ENCODE results near the gene GPR31.

GPR31 gene

GRCh38 chr6:167153521-167153959 lies 4.2 kb downstream of the GPR31 start:
- no peaks in the 10 kb centered on the region for H3K79me2 ChIP-seq (ENCODE audit: insufficient read depth, low read length)
- no peaks in the 10 kb centered on the region for H3K4me1 ChIP-seq (ENCODE audit: insufficient read depth, low read length, poor library complexity, severe bottlenecking)
- TF ChIP-seq CTCF (conservative IDR thresholded peaks at IDR 0.05; ENCODE audit: low read length): no peak
- no peak for TF ChIP-seq EZH2phosphoT487 (IDR thresholded peaks at IDR 0.05; ENCODE audit: borderline replicate concordance)
- H3K9me3 ChIP-seq (ENCODE audit: insufficient read depth, low read depth, low read length): no peaks in the 10 kb centered on the region
- H3F3A ChIP-seq (ENCODE audit: low read depth): no peaks in the 10 kb centered on the region
- H4K20me1 ChIP-seq (ENCODE audit: insufficient read depth, low read length, poor library complexity, severe bottlenecking): no peaks in the 10 kb centered on the region
- no peaks in the 10 kb centered on the region for H3K9me2 ChIP-seq (replicated peaks; ENCODE audit: low read depth, low read length)
- H2AFZ ChIP-seq (ENCODE audit: low read length): no peak overlapping the region
- H3K9ac ChIP-seq (ENCODE audit: low read depth, low read length, poor library complexity, severe bottlenecking): no peak overlapping the region
- H3K4me2 ChIP-seq (ENCODE audit: low read depth, low read length, poor library complexity, severe bottlenecking): no peak overlapping the region
- H3K4me3 ChIP-seq (ENCODE audit: low read length, poor library complexity, severe bottlenecking): no peak overlapping the region
- H3K27me3 ChIP-seq (ENCODE audit: insufficient read depth, low read length, poor library complexity, severe bottlenecking): no peaks in the 10 kb centered on the region
- H3K36me3 ChIP-seq (ENCODE audit: insufficient read depth, low read length): no peaks in the 10 kb centered on the region

- Histone ChIP-seq H3K4me2 (ENCODE audit: low read depth, low read length, poor library complexity, severe bottlenecking) (no peak overlapping the region), H3K9ac (ENCODE audit: low read depth, low read length, poor library complexity, severe bottlenecking) (no peak overlapping the region)
These were observed 4.9 kb downstream of the GPR31 start for GRCh38 chr6:167152862-167153261.

GRCh38 chr6:167151648-167152047 lies 6.1 kb downstream of the GPR31 start:
- H3K4me3 ChIP-seq (ENCODE audit: low read length, poor library complexity, severe bottlenecking): no peak overlapping the region
- H2AFZ ChIP-seq (ENCODE audit: low read length): no peak overlapping the region
- H3K36me3 ChIP-seq (ENCODE audit: insufficient read depth, low read length): no peaks in the 10 kb centered on the region
- no peaks in the 10 kb centered on the region for H3F3A ChIP-seq (ENCODE audit: low read depth)
- no peak overlapping the region for H3K4me2 ChIP-seq (ENCODE audit: low read depth, low read length, poor library complexity, severe bottlenecking)
- H3K9me3 ChIP-seq (ENCODE audit: insufficient read depth, low read depth, low read length): no peaks in the 10 kb centered on the region
- no peak overlapping the region for H3K9ac ChIP-seq (ENCODE audit: low read depth, low read length, poor library complexity, severe bottlenecking)
- no peaks in the 10 kb centered on the region for H3K79me2 ChIP-seq (ENCODE audit: insufficient read depth, low read length)
- TF ChIP-seq EZH2phosphoT487 (IDR thresholded peaks at IDR 0.05; ENCODE audit: borderline replicate concordance) (no peak), CTCF (conservative IDR thresholded peaks at IDR 0.05; ENCODE audit: low read length) (no peak)
- H3K27me3 ChIP-seq (ENCODE audit: insufficient read depth, low read length, poor library complexity, severe bottlenecking): no peaks in the 10 kb centered on the region
- no peaks in the 10 kb centered on the region for H3K9me2 ChIP-seq (replicated peaks; ENCODE audit: low read depth, low read length)
- H3K4me1 ChIP-seq (ENCODE audit: insufficient read depth, low read length, poor library complexity, severe bottlenecking): no peaks in the 10 kb centered on the region
- H4K20me1 ChIP-seq (ENCODE audit: insufficient read depth, low read length, poor library complexity, severe bottlenecking): no peaks in the 10 kb centered on the region

More at GRCh38 chr6:167152862-167153261, 4.9 kb downstream of the GPR31 start:
- Histone ChIP-seq H2AFZ (ENCODE audit: low read length) (no peak overlapping the region), H3K36me3 (ENCODE audit: insufficient read depth, low read length) (no peaks in the 10 kb centered on the region), H3K27me3 (ENCODE audit: insufficient read depth, low read length, poor library complexity, severe bottlenecking) (no peaks in the 10 kb centered on the region), H3K9me2 (replicated peaks; ENCODE audit: low read depth, low read length) (no peaks in the 10 kb centered on the region), H3K4me3 (ENCODE audit: low read length, poor library complexity, severe bottlenecking) (no peak overlapping the region), H3K9me3 (ENCODE audit: insufficient read depth, low read depth, low read length) (no peaks in the 10 kb centered on the region), H3K4me1 (ENCODE audit: insufficient read depth, low read length, poor library complexity, severe bottlenecking) (no peaks in the 10 kb centered on the region), H4K20me1 (ENCODE audit: insufficient read depth, low read length, poor library complexity, severe bottlenecking) (no peaks in the 10 kb centered on the region), H3K79me2 (ENCODE audit: insufficient read depth, low read length) (no peaks in the 10 kb centered on the region), H3F3A (ENCODE audit: low read depth) (no peaks in the 10 kb centered on the region)
- no peak for TF ChIP-seq EZH2phosphoT487 (IDR thresholded peaks at IDR 0.05; ENCODE audit: borderline replicate concordance)

GRCh38 chr6:167150941-167151549 lies 6.7 kb downstream of the GPR31 start:
- no peak overlapping the region for H3K4me3 ChIP-seq (ENCODE audit: low read length, poor library complexity, severe bottlenecking)
- H3K9me2 ChIP-seq (replicated peaks; ENCODE audit: low read depth, low read length): no peaks in the 10 kb centered on the region
- TF ChIP-seq CTCF (conservative IDR thresholded peaks at IDR 0.05; ENCODE audit: low read length) (no peak), EZH2phosphoT487 (IDR thresholded peaks at IDR 0.05; ENCODE audit: borderline replicate concordance) (no peak)
- H3K9me3 ChIP-seq (ENCODE audit: insufficient read depth, low read depth, low read length): no peaks in the 10 kb centered on the region
- no peak overlapping the region for H3K9ac ChIP-seq (ENCODE audit: low read depth, low read length, poor library complexity, severe bottlenecking)
- no peaks in the 10 kb centered on the region for H3K79me2 ChIP-seq (ENCODE audit: insufficient read depth, low read length)
- H3K36me3 ChIP-seq (ENCODE audit: insufficient read depth, low read length): no peaks in the 10 kb centered on the region
- no peaks in the 10 kb centered on the region for H3K4me1 ChIP-seq (ENCODE audit: insufficient read depth, low read length, poor library complexity, severe bottlenecking)
- no peak overlapping the region for H3K4me2 ChIP-seq (ENCODE audit: low read depth, low read length, poor library complexity, severe bottlenecking)
- H2AFZ ChIP-seq (ENCODE audit: low read length): no peak overlapping the region
- no peaks in the 10 kb centered on the region for H4K20me1 ChIP-seq (ENCODE audit: insufficient read depth, low read length, poor library complexity, severe bottlenecking)
- H3K27me3 ChIP-seq (ENCODE audit: insufficient read depth, low read length, poor library complexity, severe bottlenecking): no peaks in the 10 kb centered on the region
- H3F3A ChIP-seq (ENCODE audit: low read depth): no peaks in the 10 kb centered on the region

Data from Loucy (cell line).